Fibroblast of lung (primary cell): Measurements from ENCODE around the gene STRN3.

Experiments used
- CTCF ChIP-seq, 2 donors: IDR thresholded peaks in 1 of 2; conservative IDR thresholded peaks in 1 of 2; 1 replicate in 1 of 2; 2 replicates in 1 of 2; pipeline ENCODE4 v1.5.1; 2011 to 2012; ENCODE audit warnings: low read length in 2 of 2, control low read depth in 1 of 2, inconsistent platforms in 1 of 2, low read depth in 1 of 2, mild to moderate bottlenecking in 1 of 2
- EZH2 ChIP-seq: IDR thresholded peaks from 2 replicates; pipeline ENCODE4 v1.5.1; 2012; ENCODE audit warnings: low read length, control low read depth, mild to moderate bottlenecking; ENCODE audit errors: missing control alignments

DNA sequence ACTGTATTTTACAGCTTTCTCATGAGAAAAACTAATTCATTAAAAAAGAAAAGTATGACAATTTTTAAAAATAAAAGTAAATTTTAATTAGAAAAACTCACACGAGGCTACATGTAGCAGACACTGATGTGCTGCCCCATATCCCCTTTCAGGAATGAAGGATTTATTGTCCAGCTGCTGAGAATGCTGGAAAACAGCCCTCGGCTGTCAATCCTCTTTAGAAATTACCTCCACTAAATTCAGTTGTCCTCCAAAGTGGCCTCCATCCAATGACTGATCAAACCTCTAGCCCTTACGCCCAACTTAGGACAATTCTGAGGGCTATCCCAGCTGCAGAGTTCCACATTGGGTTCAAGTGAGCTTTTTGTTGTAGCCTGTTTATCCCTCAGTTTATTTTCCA, 30.5 kb downstream of the STRN3 start:
- TF ChIP-seq CTCF (conservative IDR thresholded peaks at IDR 0.05 in 1 of 2, IDR thresholded peaks at IDR 0.05 in 1 of 2; ENCODE audit: low read depth in 1 of 2, low read length in 2 of 2) (no peak), EZH2 (no peak)
